ENCODE data around the gene ZFR.

Gene ZFR

DNA sequence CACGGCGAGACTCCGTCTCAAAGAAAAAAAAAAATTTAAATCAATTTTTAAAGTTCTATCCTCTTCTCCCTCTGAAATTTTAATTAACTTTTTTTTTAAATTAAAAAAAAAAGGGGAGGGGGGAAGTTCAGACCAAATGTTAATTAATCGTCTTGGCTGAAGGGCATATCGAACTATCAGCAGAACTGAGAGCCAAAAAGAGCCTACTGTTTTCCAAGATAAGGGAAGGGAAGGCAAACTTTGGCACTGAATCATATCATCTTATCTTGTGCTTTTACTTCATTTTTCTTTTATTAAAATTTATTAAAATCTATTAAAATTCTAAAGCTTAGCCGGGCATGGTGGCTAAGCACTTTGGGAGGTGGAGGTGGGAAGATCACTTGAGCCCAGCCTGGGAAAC lies 85.9 kb downstream of the ZFR start:
- TF ChIP-seq, protein P1, sequence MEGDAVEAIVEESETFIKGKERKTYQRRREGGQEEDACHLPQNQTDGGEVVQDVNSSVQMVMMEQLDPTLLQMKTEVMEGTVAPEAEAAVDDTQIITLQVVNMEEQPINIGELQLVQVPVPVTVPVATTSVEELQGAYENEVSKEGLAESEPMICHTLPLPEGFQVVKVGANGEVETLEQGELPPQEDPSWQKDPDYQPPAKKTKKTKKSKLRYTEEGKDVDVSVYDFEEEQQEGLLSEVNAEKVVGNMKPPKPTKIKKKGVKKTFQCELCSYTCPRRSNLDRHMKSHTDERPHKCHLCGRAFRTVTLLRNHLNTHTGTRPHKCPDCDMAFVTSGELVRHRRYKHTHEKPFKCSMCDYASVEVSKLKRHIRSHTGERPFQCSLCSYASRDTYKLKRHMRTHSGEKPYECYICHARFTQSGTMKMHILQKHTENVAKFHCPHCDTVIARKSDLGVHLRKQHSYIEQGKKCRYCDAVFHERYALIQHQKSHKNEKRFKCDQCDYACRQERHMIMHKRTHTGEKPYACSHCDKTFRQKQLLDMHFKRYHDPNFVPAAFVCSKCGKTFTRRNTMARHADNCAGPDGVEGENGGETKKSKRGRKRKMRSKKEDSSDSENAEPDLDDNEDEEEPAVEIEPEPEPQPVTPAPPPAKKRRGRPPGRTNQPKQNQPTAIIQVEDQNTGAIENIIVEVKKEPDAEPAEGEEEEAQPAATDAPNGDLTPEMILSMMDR (IDR thresholded peaks at IDR 0.05; ENCODE audit: borderline replicate concordance, control extremely low read depth, extremely low read depth, insufficient read depth, missing control alignments) = no peak
- in situ Hi-C loops (cut with MboI; ENCODE audit: low sequenced_read_pairs, unreplicated experiment) = no loop called here
- no peak for DNase-seq (ENCODE audit: low spot score)

DNA sequence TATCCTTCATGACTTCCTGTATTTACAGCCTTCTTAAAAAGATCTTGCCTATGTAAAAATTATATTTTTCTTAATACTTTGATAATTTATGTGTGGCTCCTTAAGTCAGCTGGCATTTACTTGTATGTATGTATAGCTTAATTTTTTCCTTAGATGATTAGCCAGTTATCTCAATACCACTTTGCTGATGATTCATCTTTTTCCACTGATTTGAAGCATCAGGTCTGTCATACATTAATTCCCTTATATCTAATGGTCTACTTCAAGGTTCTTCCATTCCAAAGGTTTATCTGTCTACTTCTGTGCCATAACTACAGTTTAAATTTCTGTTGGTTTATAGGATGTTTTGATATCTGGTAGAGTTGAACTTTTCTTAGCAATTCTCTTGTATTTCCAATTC lies 86.9 kb downstream of the ZFR start:
- in situ Hi-C loops (cut with MboI; ENCODE audit: low sequenced_read_pairs, unreplicated experiment) = no loop called here
- DNase-seq (ENCODE audit: low spot score) = no peak

DNA sequence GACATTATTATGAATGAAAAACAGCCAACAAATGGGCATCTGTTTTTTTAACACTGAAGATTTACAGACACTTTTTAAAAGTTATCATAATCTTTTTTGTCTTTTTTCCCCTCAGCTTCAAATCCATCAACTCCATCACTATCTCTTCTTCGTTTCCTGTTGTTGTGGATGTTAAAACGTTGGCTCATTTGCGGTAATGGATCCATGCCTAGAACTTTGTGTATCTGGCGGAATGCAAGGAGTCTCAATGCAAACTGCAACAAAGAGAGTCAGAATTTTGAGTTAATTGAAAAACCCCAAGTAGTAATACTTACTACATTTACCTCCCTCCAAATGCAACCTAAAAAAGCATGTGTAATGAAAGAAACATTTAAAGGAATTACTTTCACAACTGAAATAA lies 88.9 kb downstream of the ZFR start:
- in situ Hi-C loops (cut with MboI; ENCODE audit: low sequenced_read_pairs, unreplicated experiment) = no loop called here
- TF ChIP-seq, protein P1 (IDR thresholded peaks at IDR 0.05; ENCODE audit: borderline replicate concordance, control extremely low read depth, extremely low read depth, insufficient read depth, missing control alignments) = no peak
- DNase-seq (ENCODE audit: low spot score) = no peak

More for the DNA sequence above, 86.9 kb downstream of the ZFR start:
- TF ChIP-seq, protein P1 (IDR thresholded peaks at IDR 0.05; ENCODE audit: borderline replicate concordance, control extremely low read depth, extremely low read depth, insufficient read depth, missing control alignments) = no peak

DNA sequence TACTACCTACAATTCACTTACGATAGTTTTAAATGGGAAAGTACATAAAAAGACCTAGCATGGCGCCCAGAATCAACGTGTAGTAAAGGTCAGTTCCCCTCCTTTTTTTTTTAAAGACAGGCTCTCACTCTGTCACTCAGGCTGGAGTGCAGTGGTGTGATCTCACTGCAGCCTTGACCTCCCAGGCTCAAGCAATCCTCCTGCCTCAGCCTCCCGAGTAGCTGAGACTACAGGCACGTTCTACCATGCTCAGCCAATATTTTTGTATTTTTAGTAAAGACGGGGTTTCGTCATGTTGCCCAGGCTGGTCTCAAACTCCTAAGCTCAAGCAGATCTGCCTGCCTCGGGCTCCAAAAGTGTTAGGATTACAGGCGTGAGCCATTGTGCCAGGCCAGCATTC lies 91.1 kb downstream of the ZFR start:
- TF ChIP-seq, protein P1 (IDR thresholded peaks at IDR 0.05; ENCODE audit: borderline replicate concordance, control extremely low read depth, extremely low read depth, insufficient read depth, missing control alignments) = no peak
- no peak for DNase-seq (ENCODE audit: low spot score)
- in situ Hi-C loops (cut with MboI; ENCODE audit: low sequenced_read_pairs, unreplicated experiment) = no loop called here

DNA sequence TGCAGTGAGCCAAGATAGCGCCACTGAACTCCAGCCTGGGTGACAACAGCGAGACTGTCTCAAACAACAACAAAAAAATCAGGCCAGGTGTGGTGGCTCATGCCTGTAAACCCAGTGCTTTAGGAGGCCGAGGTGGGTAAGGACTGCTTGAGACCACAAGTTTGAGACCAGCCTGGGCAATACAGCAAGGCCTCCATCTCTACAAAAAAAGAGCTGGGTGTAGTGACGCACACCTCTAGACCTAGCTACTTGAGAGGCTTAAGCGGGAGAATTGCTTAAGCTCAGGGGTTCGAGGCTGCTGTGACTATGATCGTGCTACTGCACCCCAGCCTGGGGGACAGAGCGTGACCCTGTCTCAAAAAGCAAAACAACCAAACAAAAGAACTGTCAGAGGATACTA lies 91.9 kb downstream of the ZFR start:
- in situ Hi-C loops (cut with MboI; ENCODE audit: low sequenced_read_pairs, unreplicated experiment) = no loop called here
- DNase-seq (ENCODE audit: low spot score) = no peak
- TF ChIP-seq, protein P1 (IDR thresholded peaks at IDR 0.05; ENCODE audit: borderline replicate concordance, control extremely low read depth, extremely low read depth, insufficient read depth, missing control alignments) = no peak

DNA sequence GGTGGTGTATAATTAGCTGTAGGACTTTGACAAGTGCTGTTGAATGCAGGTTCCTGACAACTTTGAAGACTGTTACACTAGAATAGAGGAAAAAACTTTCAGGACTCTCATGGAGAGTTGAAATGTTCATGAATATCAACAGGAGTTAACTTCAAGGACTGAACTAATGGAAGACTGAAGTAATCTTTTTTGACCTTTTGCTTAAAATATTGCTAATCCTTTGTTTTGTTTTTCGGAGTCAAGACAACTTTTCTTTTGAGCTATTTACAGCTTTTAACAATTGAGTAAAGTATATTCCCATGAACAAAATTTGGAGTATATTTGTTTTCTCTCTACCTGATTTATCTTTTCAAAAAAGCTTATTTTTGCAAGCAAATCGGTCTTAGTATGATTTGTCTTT lies 97.7 kb downstream of the ZFR start:
- no peak for DNase-seq (ENCODE audit: low spot score)
- TF ChIP-seq, protein P1 (IDR thresholded peaks at IDR 0.05; ENCODE audit: borderline replicate concordance, control extremely low read depth, extremely low read depth, insufficient read depth, missing control alignments) = no peak
- in situ Hi-C loops (cut with MboI; ENCODE audit: low sequenced_read_pairs, unreplicated experiment) = no loop called here
